Measurements from ENCODE around the gene PAXX.

Gene PAXX

DNA sequence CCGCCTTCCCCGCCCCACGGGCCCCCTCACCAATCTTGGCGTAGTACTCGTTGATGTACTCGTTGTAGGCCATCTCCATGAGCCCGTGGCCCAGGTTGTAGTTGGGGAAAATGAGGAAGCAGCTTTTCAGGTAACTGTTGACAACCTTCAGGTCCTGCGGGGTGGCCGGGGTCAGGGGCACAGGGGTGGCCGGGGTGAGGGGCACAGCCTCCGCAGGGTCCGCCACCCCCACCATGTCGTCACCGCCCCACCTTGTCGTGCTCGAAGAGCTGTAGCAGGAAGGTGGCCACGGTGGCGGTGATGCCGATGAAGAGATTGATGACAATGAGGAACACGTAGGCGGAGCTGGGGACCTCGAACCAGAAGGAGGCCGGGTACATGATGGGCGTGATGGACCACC is 18.9 kb downstream of the PAXX start:
- DNase-seq (ENCODE audit: extremely low spot score) = no peak
- no peak for TF ChIP-seq TARDBP (IDR thresholded peaks at IDR 0.05)
- TF ChIP-seq CTBP1 (IDR thresholded peaks at IDR 0.05; ENCODE audit: borderline replicate concordance) = no peak
- TF ChIP-seq BHLHE40 (IDR thresholded peaks at IDR 0.05; ENCODE audit: borderline replicate concordance) = no peak
- no peak for TF ChIP-seq SP1 (IDR thresholded peaks at IDR 0.05)
- no peak for TF ChIP-seq FOXA1 (IDR thresholded peaks at IDR 0.05)
- TF ChIP-seq NFRKB (IDR thresholded peaks at IDR 0.05) = no peak
- no peak for TF ChIP-seq LEF1 (IDR thresholded peaks at IDR 0.05; ENCODE audit: borderline replicate concordance)
- ChIA-PET POLR2A (interaction anchor here (2.2 kb wide), 1 partner anchor 18 kb away, joined by 6 read pairs; no protein-coding TSS in a partner anchor), CTCF (no interaction called here)

DNA sequence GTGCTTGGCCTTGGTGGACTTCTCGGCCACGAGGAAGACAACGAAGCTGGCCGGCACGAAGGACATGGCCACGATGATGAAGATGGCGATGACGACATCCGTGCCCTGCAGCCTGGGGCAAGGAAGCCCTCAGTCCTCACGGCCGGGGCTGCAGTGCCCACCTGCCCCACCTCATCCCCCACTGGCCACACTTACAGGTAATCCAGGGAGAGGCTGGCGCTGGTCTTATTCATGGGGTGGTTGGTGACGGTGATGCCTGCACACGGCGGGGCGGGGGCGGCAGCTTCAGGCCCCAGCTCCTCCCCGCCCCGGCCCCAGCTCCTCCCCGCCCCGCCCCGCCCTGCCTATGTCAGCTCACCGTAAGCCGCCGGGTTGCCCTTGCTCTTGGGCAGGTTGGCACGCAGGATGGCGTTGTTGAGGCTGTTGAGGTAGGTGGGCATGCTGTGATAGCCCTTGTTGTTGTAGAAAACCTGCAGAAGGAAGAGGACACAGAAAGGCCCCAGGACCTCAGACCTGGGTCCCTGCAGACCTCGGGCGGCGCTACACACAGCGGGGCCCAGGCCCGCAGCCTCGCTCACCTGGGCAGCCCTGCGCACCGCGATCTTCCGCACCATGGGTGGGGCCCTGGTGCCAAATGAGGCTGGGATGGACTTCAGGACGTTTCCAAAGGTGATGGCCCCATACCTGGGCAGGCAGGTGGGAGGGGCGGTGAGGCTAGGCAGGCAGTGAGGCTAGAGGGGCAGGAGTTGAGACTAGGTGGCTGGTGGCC is 19.9 kb downstream of the PAXX start:
- DNase-seq (ENCODE audit: extremely low spot score) = no peak
- ChIA-PET POLR2A (interaction anchor here (2.2 kb wide), 1 partner anchor 19 kb away, joined by 6 read pairs; no protein-coding TSS in a partner anchor), CTCF (no interaction called here)
- no peak for TF ChIP-seq L3MBTL2 (conservative IDR thresholded peaks at IDR 0.05)
- no peak for TF ChIP-seq FOXK2 (IDR thresholded peaks at IDR 0.05)
- no peak for TF ChIP-seq TARDBP (IDR thresholded peaks at IDR 0.05)
- TF ChIP-seq SUZ12 (IDR thresholded peaks at IDR 0.05) = no peak
- TF ChIP-seq ARNT (IDR thresholded peaks at IDR 0.05) = no peak
- TF ChIP-seq, protein P1, sequence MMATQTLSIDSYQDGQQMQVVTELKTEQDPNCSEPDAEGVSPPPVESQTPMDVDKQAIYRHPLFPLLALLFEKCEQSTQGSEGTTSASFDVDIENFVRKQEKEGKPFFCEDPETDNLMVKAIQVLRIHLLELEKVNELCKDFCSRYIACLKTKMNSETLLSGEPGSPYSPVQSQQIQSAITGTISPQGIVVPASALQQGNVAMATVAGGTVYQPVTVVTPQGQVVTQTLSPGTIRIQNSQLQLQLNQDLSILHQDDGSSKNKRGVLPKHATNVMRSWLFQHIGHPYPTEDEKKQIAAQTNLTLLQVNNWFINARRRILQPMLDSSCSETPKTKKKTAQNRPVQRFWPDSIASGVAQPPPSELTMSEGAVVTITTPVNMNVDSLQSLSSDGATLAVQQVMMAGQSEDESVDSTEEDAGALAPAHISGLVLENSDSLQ (IDR thresholded peaks at IDR 0.05) = no peak
- TF ChIP-seq LEF1 (IDR thresholded peaks at IDR 0.05; ENCODE audit: borderline replicate concordance) = no peak
- TF ChIP-seq CTBP1 (IDR thresholded peaks at IDR 0.05; ENCODE audit: borderline replicate concordance) = no peak
- TF ChIP-seq SP1 (IDR thresholded peaks at IDR 0.05) = no peak
- no peak for TF ChIP-seq FOXA1 (IDR thresholded peaks at IDR 0.05)
- no peak for TF ChIP-seq ZNF384 (IDR thresholded peaks at IDR 0.05)

DNA sequence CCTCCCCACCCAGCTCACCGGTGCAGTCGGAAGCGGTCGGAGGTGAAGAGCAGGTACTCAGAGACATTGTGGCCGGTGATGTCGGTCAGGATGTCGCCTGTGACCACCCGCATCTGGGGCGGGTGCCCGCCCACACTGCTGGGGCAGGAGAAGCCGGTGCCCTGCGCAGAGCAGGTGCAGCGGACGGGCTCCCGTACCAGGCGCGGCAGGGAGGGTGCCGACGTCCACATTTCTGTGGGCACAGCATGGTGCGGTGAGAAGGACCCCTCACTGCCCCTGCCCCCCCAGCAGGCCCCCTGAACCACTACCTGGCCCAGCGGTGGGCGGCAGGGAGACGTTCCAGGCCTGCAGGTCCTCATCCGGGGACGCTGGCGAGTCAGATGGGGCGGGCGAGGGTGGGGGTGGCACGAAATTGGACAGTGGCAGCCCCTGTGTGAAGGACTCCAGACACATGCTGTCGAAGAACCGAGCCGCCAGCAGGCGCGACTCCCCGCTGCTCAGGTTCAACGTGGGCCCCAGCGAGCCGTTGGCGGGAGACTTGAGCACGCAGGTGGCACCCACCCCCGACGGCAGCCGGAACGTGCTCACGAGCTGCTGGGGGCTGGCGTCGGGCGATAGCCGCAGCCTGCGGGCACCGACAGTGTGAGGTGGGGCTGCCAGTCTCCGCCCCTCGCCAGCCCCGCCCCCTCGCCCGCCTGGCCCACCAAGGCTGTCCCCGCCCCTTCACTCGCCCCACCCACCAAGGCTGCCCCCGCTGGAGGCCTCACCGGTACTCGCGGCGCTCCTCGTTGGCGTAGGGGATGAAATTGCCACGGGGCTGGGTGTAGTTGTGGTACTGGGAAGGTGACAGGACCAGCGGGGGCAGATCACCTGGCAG is 20.7 kb downstream of the PAXX start:
- TF ChIP-seq SP1 (IDR thresholded peaks at IDR 0.05) = no peak
- no peak for TF ChIP-seq TARDBP (IDR thresholded peaks at IDR 0.05)
- no peak for TF ChIP-seq LEF1 (IDR thresholded peaks at IDR 0.05; ENCODE audit: borderline replicate concordance)
- TF ChIP-seq L3MBTL2 (conservative IDR thresholded peaks at IDR 0.05) = no peak
- TF ChIP-seq ARNT (IDR thresholded peaks at IDR 0.05) = no peak
- TF ChIP-seq FOXA1 (IDR thresholded peaks at IDR 0.05) = no peak
- no peak for TF ChIP-seq NFRKB (IDR thresholded peaks at IDR 0.05)
- no peak for TF ChIP-seq FOXM1 (IDR thresholded peaks at IDR 0.05; ENCODE audit: borderline replicate concordance)
- TF ChIP-seq SUZ12 (IDR thresholded peaks at IDR 0.05) = no peak
- TF ChIP-seq ZNF384 (IDR thresholded peaks at IDR 0.05) = no peak
- no peak for DNase-seq (ENCODE audit: extremely low spot score)
- ChIA-PET POLR2A (interaction anchor here (2.2 kb wide), 1 partner anchor 20 kb away, joined by 6 read pairs; no protein-coding TSS in a partner anchor), CTCF (no interaction called here)

DNA sequence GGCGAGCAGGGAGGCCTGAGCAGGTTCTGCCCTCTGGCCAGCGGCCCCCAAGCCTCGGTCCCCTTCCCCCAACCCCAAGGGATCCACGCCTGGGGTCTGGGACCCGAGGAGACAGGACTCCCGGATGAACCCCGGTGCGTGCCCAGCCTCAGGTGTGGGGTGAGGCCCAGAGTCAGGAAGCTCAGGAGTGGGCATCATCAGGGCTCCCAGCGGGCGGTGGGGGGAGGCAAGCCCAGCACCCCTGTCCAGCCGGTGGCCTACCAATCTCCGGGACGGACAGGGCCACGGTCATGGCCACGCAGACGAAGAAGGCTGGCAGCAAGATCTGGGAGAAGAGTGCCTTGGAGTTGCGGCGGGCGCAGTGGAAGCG is 21.3 kb downstream of the PAXX start:
- CTCF ChIA-PET = no interaction called here
- POLR2A ChIA-PET = no interaction called here
- TF ChIP-seq TARDBP (IDR thresholded peaks at IDR 0.05) = no peak
- TF ChIP-seq SP1 (IDR thresholded peaks at IDR 0.05) = no peak
- no peak for TF ChIP-seq NFRKB (IDR thresholded peaks at IDR 0.05)
- TF ChIP-seq LEF1 (IDR thresholded peaks at IDR 0.05; ENCODE audit: borderline replicate concordance) = no peak
- no peak for TF ChIP-seq ZNF384 (IDR thresholded peaks at IDR 0.05)
- no peak for TF ChIP-seq FOXK2 (IDR thresholded peaks at IDR 0.05)
- TF ChIP-seq ELF4 (IDR thresholded peaks at IDR 0.05) = no peak
- TF ChIP-seq HDGF (IDR thresholded peaks at IDR 0.05; ENCODE audit: borderline replicate concordance) = no peak
- no peak for TF ChIP-seq FOXM1 (IDR thresholded peaks at IDR 0.05; ENCODE audit: borderline replicate concordance)
- TF ChIP-seq, protein P1 (IDR thresholded peaks at IDR 0.05) = no peak
- TF ChIP-seq FOXA1 (IDR thresholded peaks at IDR 0.05) = no peak
- TF ChIP-seq ARNT (IDR thresholded peaks at IDR 0.05) = no peak
- no peak for TF ChIP-seq SUZ12 (IDR thresholded peaks at IDR 0.05)
- no peak for DNase-seq (ENCODE audit: extremely low spot score)

DNA sequence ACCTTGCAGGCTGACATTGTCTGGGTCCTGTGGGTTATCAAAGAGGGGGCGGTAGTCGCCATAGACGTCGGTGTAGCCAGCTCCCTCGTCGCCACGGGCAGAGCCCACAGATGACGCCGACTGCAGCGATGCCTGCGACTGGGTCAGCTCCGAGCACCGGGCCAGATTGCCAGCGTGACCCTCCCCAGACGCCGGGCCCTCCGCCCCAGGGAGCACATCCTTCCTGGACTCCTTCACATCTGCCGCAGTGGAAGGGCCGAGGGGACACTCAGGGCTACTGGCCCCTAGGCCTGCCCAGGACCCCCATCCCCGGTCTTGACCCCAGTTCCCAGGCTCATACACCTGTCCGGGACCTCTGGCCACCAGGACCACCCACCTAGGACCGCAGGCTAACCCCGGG is 21.9 kb downstream of the PAXX start:
- TF ChIP-seq, protein P1 (IDR thresholded peaks at IDR 0.05) = no peak
- ChIA-PET POLR2A (no interaction called here), CTCF (no interaction called here)
- no peak for DNase-seq (ENCODE audit: extremely low spot score)

DNA sequence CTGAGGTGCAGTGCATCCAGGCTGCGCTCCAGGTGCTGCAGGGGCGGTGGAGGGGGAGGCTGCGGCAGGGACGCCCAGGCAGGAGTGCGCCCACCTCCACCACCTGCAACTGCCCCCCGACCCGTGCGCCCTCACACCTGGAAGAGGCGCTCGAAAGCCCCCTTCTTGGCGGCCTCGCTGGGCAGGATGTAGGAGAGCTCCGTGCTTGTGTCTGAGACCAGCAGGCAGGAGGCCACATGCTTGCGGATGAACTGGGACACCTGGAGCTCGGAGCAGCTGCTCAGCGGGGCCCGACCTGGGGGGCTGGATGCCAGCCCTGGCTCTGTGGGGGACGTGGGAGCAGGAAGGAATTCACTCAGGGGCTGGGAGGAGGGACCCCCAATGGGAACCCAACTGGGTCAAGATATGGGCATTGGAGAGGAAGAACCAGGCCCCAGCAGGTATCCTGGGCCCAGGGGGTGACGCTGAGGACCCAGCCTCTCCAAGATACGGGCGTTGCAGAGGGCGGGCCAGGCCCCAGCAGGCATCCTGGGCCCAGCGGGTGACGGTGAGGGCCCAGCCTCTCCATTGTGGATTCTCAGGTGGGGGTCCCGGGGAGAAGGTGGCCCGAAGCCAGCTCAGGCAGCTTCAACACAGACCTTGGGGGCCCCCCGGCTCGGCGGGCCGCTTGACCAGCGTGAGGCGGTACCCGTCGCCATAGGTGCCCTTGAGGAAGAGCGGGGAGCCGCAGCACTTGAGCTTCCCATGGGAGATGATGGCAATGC is 22.7 kb downstream of the PAXX start:
- CTCF ChIA-PET = interaction anchor here (0.7 kb wide), 1 partner anchor 15 kb away, joined by 4 read pairs; no protein-coding TSS in a partner anchor
- POLR2A ChIA-PET = no interaction called here
- no peak for TF ChIP-seq TARDBP (IDR thresholded peaks at IDR 0.05)
- TF ChIP-seq SP1 (IDR thresholded peaks at IDR 0.05) = no peak
- TF ChIP-seq SUZ12 (IDR thresholded peaks at IDR 0.05) = no peak
- no peak for TF ChIP-seq LEF1 (IDR thresholded peaks at IDR 0.05; ENCODE audit: borderline replicate concordance)
- TF ChIP-seq FOXM1 (IDR thresholded peaks at IDR 0.05; ENCODE audit: borderline replicate concordance) = no peak
- TF ChIP-seq FOXA1 (IDR thresholded peaks at IDR 0.05) = no peak
- no peak for TF ChIP-seq BHLHE40 (IDR thresholded peaks at IDR 0.05; ENCODE audit: borderline replicate concordance)

More for the DNA sequence above, 22.7 kb downstream of the PAXX start:
- DNase-seq (ENCODE audit: extremely low spot score) = no peak
